Pericardium fibroblast (primary cell): ENCODE results near the gene TENT5D. TPM values are rescaled to one million over a fixed set of nuclear protein-coding genes. Genes with fewer than 3 reads are reported as not detected.

Source experiments
- total RNA-seq: library from RNA; depleted of rRNA; stranded (reverse); fragments of >200 nt; gene quantifications from 2 replicates; pipeline ENCODE4 v1.2.3, GENCODE V29; 2015

Gene TENT5D
- not detected in 2 replicates for total RNA-seq

GRCh38 chrX:80420147-80420546 lies at the start of gene TENT5D:
Gene TENT5D (plus strand): TSS chrX:80420447. CDS start chrX:80442540, 22,093 bp downstream.

